H9 (cell line): ENCODE data around the gene HPCAL1. TPM values are rescaled to one million over a fixed set of nuclear protein-coding genes. Genes with fewer than 3 reads are reported as not detected.
A peak's percentile ranks its signal among the peaks of the same experiment; 100 is the strongest.

Experiments used
- DNase-seq: peaks from one replicate; pipeline ENCODE4 v3.0.0-alpha.2; 2017
- H2AFZ ChIP-seq: one replicate; pipeline ENCODE4 v1.6.1; 2013; ENCODE audit warnings: mild to moderate bottlenecking, low read length, control low read depth, moderate library complexity
- H2AK5ac ChIP-seq: 2 replicates; pipeline ENCODE4 v1.6.1; 2013; ENCODE audit warnings: low read length, control low read depth, mixed read lengths; ENCODE audit not compliant: insufficient read length
- H2BK120ac ChIP-seq: one replicate; pipeline ENCODE4 v1.6.1; 2013; ENCODE audit warnings: low read depth, mild to moderate bottlenecking, low read length, control low read depth, inconsistent platforms; ENCODE audit not compliant: poor library complexity, severe bottlenecking
- H2BK12ac ChIP-seq: 2 replicates; pipeline ENCODE4 v1.6.1; 2013; ENCODE audit warnings: low read length, control low read depth, mixed read lengths, low read depth; ENCODE audit not compliant: insufficient read length
- H2BK15ac ChIP-seq: 2 replicates; pipeline ENCODE4 v1.6.1; 2013; ENCODE audit warnings: low read depth, low read length, control low read depth
- H2BK20ac ChIP-seq: one replicate; pipeline ENCODE4 v1.6.1; 2013; ENCODE audit warnings: low read depth, mild to moderate bottlenecking, low read length, control low read depth, inconsistent platforms; ENCODE audit not compliant: poor library complexity, severe bottlenecking
- H2BK5ac ChIP-seq: 2 replicates; pipeline ENCODE4 v1.6.1; 2013; ENCODE audit warnings: low read length, control low read depth, mixed read lengths; ENCODE audit not compliant: insufficient read length
- H3K14ac ChIP-seq: 2 replicates; pipeline ENCODE4 v1.6.1; 2013; ENCODE audit warnings: low read length, control low read depth; ENCODE audit not compliant: insufficient read depth
- H3K18ac ChIP-seq: 2 replicates; pipeline ENCODE4 v1.6.1; 2013; ENCODE audit warnings: low read depth, mild to moderate bottlenecking, mixed read lengths, low read length, control low read depth; ENCODE audit not compliant: insufficient read length
- H3K23ac ChIP-seq: 2 replicates; pipeline ENCODE4 v1.6.1; 2013; ENCODE audit warnings: low read length, control low read depth, mixed read lengths, low read depth; ENCODE audit not compliant: insufficient read length
- H3K23me2 ChIP-seq: 2 replicates; pipeline ENCODE4 v1.6.1; 2013; ENCODE audit warnings: low read depth, mild to moderate bottlenecking, mixed read lengths, low read length, control low read depth; ENCODE audit not compliant: insufficient read length, poor library complexity, severe bottlenecking
- H3K27ac ChIP-seq: 2 replicates; pipeline ENCODE4 v1.5.1; 2013; ENCODE audit warnings: low read length, control low read depth, mixed read lengths, low read depth; ENCODE audit not compliant: insufficient read length
- H3K27me3 ChIP-seq: 2 replicates; pipeline ENCODE4 v1.6.1; 2013; ENCODE audit warnings: low read length, control low read depth, inconsistent platforms; ENCODE audit not compliant: insufficient read depth
- H3K4ac ChIP-seq: 2 replicates; pipeline ENCODE4 v1.6.1; 2013; ENCODE audit warnings: low read depth, mild to moderate bottlenecking, control low read depth, inconsistent platforms, low read length, moderate library complexity
- H3K4me1 ChIP-seq: 2 replicates; pipeline ENCODE4 v1.6.1; 2013; ENCODE audit warnings: low read length, control low read depth, inconsistent platforms; ENCODE audit not compliant: insufficient read depth
- H3K4me2 ChIP-seq: 2 replicates; pipeline ENCODE4 v1.6.1; 2013; ENCODE audit warnings: low read length, control low read depth, mixed read lengths; ENCODE audit not compliant: insufficient read length, insufficient read depth
- H3K56ac ChIP-seq: 2 replicates; pipeline ENCODE4 v1.6.1; 2013; ENCODE audit warnings: low read depth, mild to moderate bottlenecking, mixed read lengths, low read length, control low read depth; ENCODE audit not compliant: insufficient read length
- H3K79me1 ChIP-seq: 2 replicates; pipeline ENCODE4 v1.6.1; 2013; ENCODE audit warnings: low read depth, mild to moderate bottlenecking, moderate library complexity, low read length, control low read depth, inconsistent platforms; ENCODE audit not compliant: insufficient read depth, poor library complexity, severe bottlenecking
- H3K79me2 ChIP-seq: 2 replicates; pipeline ENCODE4 v1.6.1; 2013; ENCODE audit warnings: low read length, control low read depth, inconsistent platforms; ENCODE audit not compliant: insufficient read depth
- H3K9ac ChIP-seq: 2 replicates; pipeline ENCODE4 v1.6.1; 2013; ENCODE audit warnings: low read length, control low read depth, mixed read lengths; ENCODE audit not compliant: insufficient read length; ENCODE audit errors: extremely low read depth
- H3K9me3 ChIP-seq: one replicate; pipeline ENCODE4 v1.6.1; 2013; ENCODE audit warnings: low read depth, low read length, inconsistent platforms; ENCODE audit not compliant: control insufficient read depth
- H3T11ph ChIP-seq: one replicate; pipeline ENCODE4 v1.6.1; 2013; ENCODE audit warnings: mild to moderate bottlenecking, low read length, control low read depth, inconsistent platforms
- H4K20me1 ChIP-seq: one replicate; pipeline ENCODE4 v1.6.1; 2013; ENCODE audit not compliant: control insufficient read depth, insufficient read length, insufficient read depth
- H4K5ac ChIP-seq: 2 replicates; pipeline ENCODE4 v1.6.1; 2013; ENCODE audit warnings: low read depth, mild to moderate bottlenecking, mixed read lengths, low read length, control low read depth; ENCODE audit not compliant: insufficient read length
- H4K8ac ChIP-seq: replicated peaks from 2 replicates; pipeline ENCODE4 v1.6.1; 2013; ENCODE audit warnings: low read length, control low read depth, mixed read lengths, low read depth; ENCODE audit not compliant: insufficient read length
- H4K91ac ChIP-seq: 2 replicates; pipeline ENCODE4 v1.6.1; 2013; ENCODE audit warnings: low read depth, mild to moderate bottlenecking, moderate library complexity, mixed read lengths, low read length, control low read depth; ENCODE audit not compliant: insufficient read length
- H3K27ac Mint-ChIP-seq, 3 experiments: 2 replicates in 2 of 3; 3 replicates in 1 of 3; pipeline ENCODE4 v1.8.0; 2020 to 2021; ENCODE audit warnings: mixed read lengths in 3 of 3, mild to moderate bottlenecking in 1 of 3, moderate library complexity in 1 of 3
- H3K27me3 Mint-ChIP-seq: 2 replicates; pipeline ENCODE4 v1.8.0; 2021; ENCODE audit warnings: low read depth, mild to moderate bottlenecking, moderate library complexity, mixed read lengths
- H3K36me3 Mint-ChIP-seq, 3 experiments: 2 replicates in 2 of 3; 3 replicates in 1 of 3; pipeline ENCODE4 v1.8.0; 2020 to 2021; ENCODE audit warnings: low read depth in 3 of 3, mixed read lengths in 3 of 3; ENCODE audit not compliant: insufficient read depth in 1 of 3
- H3K4me1 Mint-ChIP-seq, 2 experiments: 2 replicates each; pipeline ENCODE4 v1.8.0; 2020; ENCODE audit warnings: mixed read lengths in 2 of 2
- H3K4me3 Mint-ChIP-seq, 2 experiments: 2 replicates in 1 of 2; 3 replicates in 1 of 2; pipeline ENCODE4 v1.8.0; 2020 to 2021; ENCODE audit warnings: mild to moderate bottlenecking in 2 of 2, mixed read lengths in 2 of 2, moderate library complexity in 1 of 2
- H3K9me3 Mint-ChIP-seq, 2 experiments: 2 replicates in 1 of 2; 3 replicates in 1 of 2; pipeline ENCODE4 v1.8.0; 2020; ENCODE audit warnings: mild to moderate bottlenecking in 2 of 2, mixed read lengths in 2 of 2, moderate library complexity in 1 of 2
- WGBS: extraction: QIAGEN DNeasy Blood & Tissue Kit; methylation state at CpG from one replicate; pipeline ENCODE4 v1.1.7; 2013; ENCODE audit warnings: missing lambda C conversion rate, low lambda C conversion rate, mixed read lengths; ENCODE audit not compliant: insufficient read length; ENCODE audit errors: extremely low coverage; 5-methylcytosine and 5-hydroxymethylcytosine counted together
- total RNA-seq: library from RNA; stranded (reverse); gene quantifications from 2 replicates; pipeline ENCODE4 v1.2.1, GENCODE V29; 2021
- TF ChIP-seq, protein P1 (sequence below): fragments of 200-600 bp; sonication (generic); conservative IDR thresholded peaks from 3 replicates; pipeline ENCODE4 v1.8.0; 2021; ENCODE audit warnings: antibody characterized with exemption, mild to moderate bottlenecking

HPCAL1 gene
- total RNA-seq, 1 experiment from 2014 or later = 4.7 TPM

DNA sequence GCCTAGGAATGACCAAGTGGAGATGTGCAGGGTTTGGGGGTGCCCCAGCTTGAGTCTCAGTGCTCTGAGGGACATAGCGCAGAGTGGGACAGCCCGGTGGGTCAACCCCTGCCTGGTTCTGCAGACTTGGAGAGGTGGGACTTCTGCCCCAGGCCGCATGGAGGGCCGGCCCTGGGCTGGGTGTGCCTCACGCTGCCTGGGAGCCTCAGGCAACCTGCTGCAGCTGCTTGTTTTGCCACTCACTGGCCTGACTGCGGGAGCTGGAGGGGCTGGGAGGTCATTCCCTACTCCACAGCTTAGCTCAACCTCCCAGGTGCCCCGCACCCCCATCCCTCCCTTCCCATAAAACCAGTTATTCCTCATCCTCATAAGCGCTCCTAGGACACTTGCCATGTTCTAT, 112.3 kb downstream of the HPCAL1 start:
- peaks cover 2% of the 10 kb centered on the region for H4K20me1 ChIP-seq
- no peak overlapping the region for H3K4ac ChIP-seq
- no peak overlapping the region for H2AFZ ChIP-seq
- H4K8ac ChIP-seq = no peak overlapping the region
- Mint-ChIP-seq H3K4me3 (no peak overlapping the region), H3K4me1 (peaks cover 0 to 6% of the 10 kb centered on the region in 2 experiments; a peak in 1 of 4 replicates), H3K27ac (0 out of 7 replicates have a peak overlapping the region, but pooled peaks of 1 of the 3 experiments have one; percentile 44), H3K36me3 (no peaks in the 10 kb centered on the region), H3K27me3 (no peaks in the 10 kb centered on the region), H3K9me3 (peaks cover 3% of the 10 kb centered on the region in 2 experiments; a peak in 3 of 5 replicates)
- H3K18ac ChIP-seq = no peak overlapping the region
- H2BK120ac ChIP-seq = no peak overlapping the region
- no peak overlapping the region for H2AK5ac ChIP-seq
- no peaks in the 10 kb centered on the region for H3K23me2 ChIP-seq
- no peak overlapping the region for H3K14ac ChIP-seq
- H2BK20ac ChIP-seq = no peak overlapping the region
- H4K5ac ChIP-seq = no peak overlapping the region
- H3K79me1 ChIP-seq = no peaks in the 10 kb centered on the region
- no peak overlapping the region for H3T11ph ChIP-seq
- H3K27me3 ChIP-seq = no peaks in the 10 kb centered on the region
- no peak for DNase-seq
- H3K23ac ChIP-seq = no peak overlapping the region
- no peaks in the 10 kb centered on the region for H3K79me2 ChIP-seq
- TF ChIP-seq, protein P1, sequence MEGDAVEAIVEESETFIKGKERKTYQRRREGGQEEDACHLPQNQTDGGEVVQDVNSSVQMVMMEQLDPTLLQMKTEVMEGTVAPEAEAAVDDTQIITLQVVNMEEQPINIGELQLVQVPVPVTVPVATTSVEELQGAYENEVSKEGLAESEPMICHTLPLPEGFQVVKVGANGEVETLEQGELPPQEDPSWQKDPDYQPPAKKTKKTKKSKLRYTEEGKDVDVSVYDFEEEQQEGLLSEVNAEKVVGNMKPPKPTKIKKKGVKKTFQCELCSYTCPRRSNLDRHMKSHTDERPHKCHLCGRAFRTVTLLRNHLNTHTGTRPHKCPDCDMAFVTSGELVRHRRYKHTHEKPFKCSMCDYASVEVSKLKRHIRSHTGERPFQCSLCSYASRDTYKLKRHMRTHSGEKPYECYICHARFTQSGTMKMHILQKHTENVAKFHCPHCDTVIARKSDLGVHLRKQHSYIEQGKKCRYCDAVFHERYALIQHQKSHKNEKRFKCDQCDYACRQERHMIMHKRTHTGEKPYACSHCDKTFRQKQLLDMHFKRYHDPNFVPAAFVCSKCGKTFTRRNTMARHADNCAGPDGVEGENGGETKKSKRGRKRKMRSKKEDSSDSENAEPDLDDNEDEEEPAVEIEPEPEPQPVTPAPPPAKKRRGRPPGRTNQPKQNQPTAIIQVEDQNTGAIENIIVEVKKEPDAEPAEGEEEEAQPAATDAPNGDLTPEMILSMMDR = no peak
- no peak overlapping the region for H3K4me2 ChIP-seq
- no peak overlapping the region for H2BK15ac ChIP-seq
- H3K56ac ChIP-seq = no peak overlapping the region
- no peak overlapping the region for H2BK5ac ChIP-seq
- no peak overlapping the region for H3K27ac ChIP-seq
- no peak overlapping the region for H3K9ac ChIP-seq
- no peak overlapping the region for H2BK12ac ChIP-seq
- H3K9me3 ChIP-seq = no peaks in the 10 kb centered on the region
- H4K91ac ChIP-seq = no peak overlapping the region
- no CpG with 5 or more reads among the region's 8 CpGs for WGBS
- no peaks in the 10 kb centered on the region for H3K4me1 ChIP-seq
